Activated CD8-positive, alpha-beta memory T cell treated with anti-CD3 and anti-CD28 coated beads, Interleukin-2, amount 50 U/mL, for 24 hours (primary cell): Measurements from ENCODE around the gene REEP1.
"Not testable (repeated sequence)": the region's sequence is repeated elsewhere in the genome, so short reads cannot be mapped to it uniquely, and the experiment has no call there.

ENCODE experiments used
- DNase-seq: peaks from one replicate; pipeline ENCODE4 v3.0.0-alpha.2; 2020; ENCODE audit errors: extremely low read depth

Gene REEP1

DNA sequence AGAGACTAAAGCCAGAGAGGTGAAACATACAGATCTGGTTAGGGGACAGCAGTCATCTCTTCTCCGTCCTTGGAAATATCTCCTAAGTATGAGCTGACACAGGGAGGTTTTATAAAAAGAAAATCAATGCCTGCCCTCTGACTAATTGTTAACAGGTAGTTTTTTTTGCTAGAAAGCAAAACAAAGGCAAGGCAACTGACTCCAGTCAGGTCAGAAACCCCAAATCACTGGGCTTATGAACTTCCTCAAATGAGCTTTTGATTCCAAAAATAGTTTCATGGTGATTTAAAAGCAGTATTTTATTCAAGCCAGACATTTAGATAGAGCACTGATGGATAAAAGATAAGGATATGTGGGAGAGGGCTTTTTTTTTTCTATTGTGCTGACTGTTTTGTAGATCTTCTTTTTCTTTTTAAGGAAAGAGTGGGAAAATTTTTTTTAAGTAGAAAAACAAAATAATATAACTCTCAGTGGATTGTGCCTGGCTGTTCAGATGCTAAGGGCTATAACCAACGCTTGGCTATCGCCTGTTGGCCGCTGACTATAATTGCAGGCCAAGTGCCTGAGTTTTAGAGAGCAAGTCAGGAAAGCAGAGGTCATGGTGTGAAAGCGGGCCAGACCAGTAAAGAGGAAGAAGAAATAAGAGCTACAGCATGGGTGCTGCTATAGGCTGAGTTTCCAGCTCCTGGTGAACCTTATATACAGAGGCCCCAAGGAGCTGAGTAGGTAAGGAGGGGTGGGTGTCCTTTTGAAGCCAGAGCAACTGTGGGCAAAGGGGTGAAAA lies 93.3 kb downstream of the REEP1 start:
- DNase-seq, result no peak

DNA sequence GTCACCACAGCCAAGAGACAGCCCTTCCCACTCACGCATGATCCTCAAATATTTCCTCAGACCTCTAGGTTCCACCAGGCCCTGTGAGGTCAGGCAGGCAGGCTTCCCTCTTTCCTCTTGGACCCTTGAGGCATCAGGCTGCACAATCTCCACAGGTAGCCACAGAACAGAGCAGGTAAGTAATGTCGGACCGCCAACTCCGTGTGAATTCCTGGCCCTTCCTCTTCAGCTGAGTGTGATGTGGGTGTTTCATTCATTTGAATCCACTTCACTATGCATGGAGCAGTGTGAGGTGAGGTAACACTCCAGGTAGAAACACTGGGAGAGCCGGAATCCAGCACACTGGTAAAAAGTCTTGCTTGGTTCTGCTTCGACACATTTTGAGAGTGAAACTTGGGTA lies 94.2 kb downstream of the REEP1 start:
- no peak for DNase-seq

DNA sequence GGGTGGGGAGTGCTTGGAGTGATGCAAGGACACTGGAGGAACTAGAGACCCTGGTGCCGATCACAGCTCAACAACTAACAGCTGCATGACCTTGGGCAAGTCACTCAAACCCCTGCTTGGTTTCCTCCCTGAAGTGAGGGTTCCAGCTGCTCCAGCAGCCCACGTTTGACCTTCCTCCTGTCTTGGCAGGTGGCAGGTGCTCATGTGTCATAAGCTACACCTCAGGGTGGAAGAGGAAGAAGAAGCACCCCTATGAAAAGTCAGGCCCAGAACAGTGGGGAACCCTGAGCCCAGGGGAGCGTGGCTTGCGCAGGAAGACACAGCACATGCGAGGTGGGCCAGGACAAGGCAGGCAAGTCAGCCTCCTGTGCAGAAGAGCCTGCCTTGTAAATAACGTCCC lies 95.8 kb downstream of the REEP1 start:
- no peak for DNase-seq

GRCh38 chr2:86240251-86240650 lies 97.2 kb downstream of the REEP1 start:
- DNase-seq, result no peak

DNA sequence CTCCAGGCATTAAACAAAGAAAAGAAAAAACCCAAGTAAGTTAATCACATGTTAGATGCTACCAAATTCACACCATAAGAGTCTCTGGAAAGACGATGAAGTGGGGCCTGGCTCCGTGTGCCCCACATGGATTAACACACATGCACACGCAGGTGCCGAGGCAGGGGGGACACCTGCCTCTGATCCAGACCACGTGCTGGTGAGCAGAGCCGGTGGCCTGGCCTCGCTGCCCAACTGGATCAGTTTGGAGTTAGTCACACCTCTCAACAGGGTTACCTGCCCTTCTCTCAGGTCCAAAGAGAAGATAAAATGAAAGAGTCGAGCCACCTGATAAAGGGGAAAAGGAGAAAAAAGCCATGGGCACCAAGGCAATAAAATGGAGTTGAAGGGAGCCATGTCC lies 97.7 kb downstream of the REEP1 start:
- no peak for DNase-seq

- DNase-seq, result no peak
Observed at GRCh38 chr2:86239326-86239725, 98.1 kb downstream of the REEP1 start.

GRCh38 chr2:86238354-86238753 lies 99.1 kb downstream of the REEP1 start:
- DNase-seq, result peak; percentile 12

DNA sequence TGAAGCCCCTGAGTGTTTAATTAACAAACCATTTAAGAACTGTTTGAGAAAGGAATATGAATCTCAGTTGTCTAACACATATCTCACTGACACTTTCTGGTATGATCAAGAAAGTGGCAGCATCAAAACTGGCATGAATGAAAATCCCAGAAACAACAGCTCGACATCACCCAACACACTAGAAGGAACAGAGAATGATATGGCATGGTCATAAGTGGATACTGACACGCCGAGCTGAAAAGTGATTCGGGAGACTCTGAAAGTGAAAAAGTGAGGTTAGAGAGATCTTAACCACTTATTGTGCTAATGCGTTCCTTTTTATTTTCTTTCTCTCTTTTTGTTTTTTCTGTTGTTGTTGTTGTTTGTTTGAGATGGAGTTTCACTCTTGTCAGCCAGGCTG lies 100.3 kb downstream of the REEP1 start:
- no peak for DNase-seq

DNA sequence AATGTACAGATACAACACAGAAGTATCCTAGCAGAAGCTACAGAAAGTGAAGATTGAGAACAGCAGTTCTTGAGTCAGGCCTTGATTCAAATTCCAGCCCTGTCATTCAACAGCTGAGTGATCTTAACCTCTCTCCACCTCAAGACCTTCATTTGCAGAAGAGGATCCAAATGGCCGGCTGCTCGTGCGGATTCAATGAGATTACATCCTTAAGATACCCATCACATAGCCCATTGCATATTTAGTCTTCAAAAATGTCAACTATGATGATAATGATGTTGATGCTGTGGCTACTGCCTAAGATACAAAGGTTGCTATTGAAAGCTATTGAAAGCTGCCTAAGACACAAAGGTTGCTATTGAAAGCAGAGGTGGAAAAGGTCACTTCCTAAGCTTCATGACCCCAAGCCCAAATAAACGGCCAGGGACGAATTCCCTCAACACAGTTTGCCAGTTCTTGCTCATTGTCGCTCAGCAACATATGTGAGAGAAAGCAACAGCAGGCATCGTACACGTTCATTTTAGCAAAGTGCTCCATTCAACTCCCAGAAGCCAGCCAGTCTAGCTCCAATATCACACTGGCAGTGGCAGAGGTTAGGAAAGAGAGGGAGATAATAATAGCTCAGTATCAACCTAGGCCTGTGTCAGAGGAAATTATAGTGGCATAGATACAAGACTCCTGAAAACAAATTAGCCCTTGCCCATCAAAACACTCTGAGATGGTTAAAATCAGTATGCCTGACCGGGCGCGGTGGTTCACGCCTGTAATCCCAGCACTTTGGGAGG lies 102.0 kb downstream of the REEP1 start:
- DNase-seq, result no peak

- DNase-seq, result no peak
Observed at GRCh38 chr2:86234563-86235131, 102.8 kb downstream of the REEP1 start.

- DNase-seq, result no peak
Observed at GRCh38 chr2:86233436-86233835, 104.0 kb downstream of the REEP1 start.

- no peak for DNase-seq
Observed at GRCh38 chr2:86232910-86233309, 104.5 kb downstream of the REEP1 start.

DNA sequence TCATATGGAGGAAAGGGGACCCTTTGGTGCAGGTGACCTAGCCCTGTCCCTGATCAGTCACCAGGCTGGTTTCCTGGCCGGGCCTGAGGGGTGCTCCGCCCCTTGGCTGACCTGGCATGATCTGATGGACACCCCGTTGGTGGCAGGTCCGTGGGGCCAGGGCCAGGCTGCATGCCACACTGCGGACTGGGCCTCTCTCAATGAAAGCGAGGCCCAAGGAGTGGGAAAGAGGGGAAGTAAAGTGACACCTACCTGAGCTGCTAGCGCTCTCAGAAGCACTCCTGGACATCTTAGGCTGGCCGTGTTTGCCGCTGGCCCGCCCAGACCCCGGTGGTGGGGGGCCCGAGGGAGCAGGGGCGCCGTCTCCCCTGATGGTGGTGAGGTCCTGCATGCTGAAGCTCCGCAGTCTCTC lies 105.0 kb downstream of the REEP1 start:
- DNase-seq, result no peak

DNA sequence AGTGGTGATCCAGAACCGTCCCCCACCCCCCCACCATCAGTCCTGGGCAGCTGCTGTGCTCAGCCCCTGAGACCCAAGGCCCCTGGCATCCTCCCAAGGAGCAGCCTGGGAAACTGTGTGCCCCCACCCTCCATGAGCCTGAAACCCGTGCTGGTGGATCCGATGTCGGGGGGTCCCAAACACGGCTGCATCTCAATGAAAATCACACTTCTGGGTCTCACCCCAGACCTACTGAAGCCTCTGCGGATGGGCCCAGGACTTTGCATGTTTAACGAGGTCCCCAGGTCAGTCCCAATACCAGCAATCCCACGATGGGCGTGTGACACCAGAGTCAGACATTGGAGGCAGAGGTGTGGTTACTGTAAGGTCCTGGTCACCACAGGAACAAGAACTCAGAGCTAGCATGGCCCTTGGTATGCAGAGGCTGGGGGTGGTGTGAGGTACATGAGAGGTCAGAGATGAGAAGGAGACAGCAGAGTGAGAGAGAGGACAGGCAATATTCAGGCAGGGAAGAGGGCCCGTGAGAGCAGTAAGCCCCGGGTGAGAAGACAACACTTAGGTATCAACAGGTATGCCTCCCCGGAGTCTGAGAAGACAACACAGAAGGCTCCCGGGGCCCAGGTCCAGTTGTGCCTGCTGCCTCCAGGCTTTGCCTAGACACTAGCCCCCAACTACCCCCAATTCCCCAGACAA lies 105.6 kb downstream of the REEP1 start:
- DNase-seq, result no peak

GRCh38 chr2:86230961-86231360 lies 106.5 kb downstream of the REEP1 start:
- DNase-seq, result no peak

- no peak for DNase-seq
Observed at GRCh38 chr2:86229221-86229620, 108.2 kb downstream of the REEP1 start.

GRCh38 chr2:86228574-86228973 lies 108.9 kb downstream of the REEP1 start:
- not testable (repeated sequence) for DNase-seq

GRCh38 chr2:86227685-86228084 lies 109.7 kb downstream of the REEP1 start:
- no peak for DNase-seq

DNA sequence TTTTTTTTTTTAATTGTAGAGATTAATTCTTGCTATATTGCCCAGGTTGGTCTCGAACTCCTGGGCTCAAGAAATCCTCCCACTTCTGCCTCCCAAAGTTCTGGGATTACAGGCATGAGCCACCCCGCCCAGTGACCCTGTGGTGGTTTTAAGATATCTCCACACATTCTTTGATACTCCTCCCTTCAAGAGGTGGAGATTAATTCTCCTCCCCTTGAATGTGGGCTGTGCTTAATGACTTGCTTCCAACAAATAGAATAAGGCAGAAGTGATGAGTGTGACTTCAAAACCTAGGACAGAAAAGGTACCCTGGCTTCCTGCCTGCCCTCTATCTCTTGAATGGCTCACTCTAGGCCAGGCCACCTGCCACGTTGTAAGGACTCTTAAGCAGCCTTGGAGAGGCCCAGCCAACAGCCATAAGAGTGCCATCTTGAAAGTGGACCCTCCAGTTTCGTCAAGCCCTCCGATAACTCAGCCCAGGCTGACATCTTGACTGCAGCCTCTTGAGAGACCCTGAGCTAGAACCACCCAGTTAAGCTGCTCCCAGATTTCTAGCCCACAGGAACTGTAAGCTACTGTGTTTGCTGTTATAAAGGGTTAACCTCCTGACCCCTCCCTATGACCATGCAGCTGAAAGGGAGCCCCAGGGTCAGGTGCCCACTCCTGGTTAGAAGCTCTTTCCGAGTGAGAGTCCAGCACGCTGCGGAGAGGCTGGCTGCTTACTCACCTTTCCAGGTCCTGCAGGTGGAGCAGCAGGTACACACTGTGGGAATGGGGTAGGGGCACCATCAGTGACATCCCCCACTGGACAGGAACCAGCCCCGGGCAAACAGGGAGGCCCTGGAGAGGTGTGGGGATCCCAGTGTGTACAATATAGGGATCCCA lies 110.5 kb downstream of the REEP1 start:
- no peak for DNase-seq

DNA sequence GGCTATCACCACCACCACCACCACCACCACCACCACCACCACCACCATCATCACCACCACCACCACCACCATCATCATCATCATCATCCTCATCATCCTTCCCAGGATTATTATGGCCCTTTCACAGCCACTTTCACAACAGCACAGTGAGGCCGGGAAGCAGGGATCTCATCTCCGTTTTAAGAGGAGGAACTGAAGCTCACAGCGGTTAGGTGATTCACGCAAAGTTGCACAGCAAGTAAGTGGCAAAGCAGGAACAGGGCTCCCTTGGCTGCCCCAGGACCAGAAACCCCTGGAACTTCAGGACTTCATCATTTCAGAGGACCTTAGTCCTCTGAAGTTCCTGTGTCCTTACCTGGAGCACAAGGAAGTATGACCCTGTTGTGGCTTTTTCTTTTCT lies 111.4 kb downstream of the REEP1 start:
- DNase-seq, result no peak

- no peak for DNase-seq
Observed at GRCh38 chr2:86225581-86225980, 111.8 kb downstream of the REEP1 start.
